ENCODE data around the gene CYSLTR2. TPM values are rescaled to one million over a fixed set of nuclear protein-coding genes. Genes with fewer than 3 reads are reported as not detected.

The CYSLTR2 gene
- total and polyA plus RNA-seq, 10 donors, result 0.61 to 8.3 (median 5.3) TPM

DNA sequence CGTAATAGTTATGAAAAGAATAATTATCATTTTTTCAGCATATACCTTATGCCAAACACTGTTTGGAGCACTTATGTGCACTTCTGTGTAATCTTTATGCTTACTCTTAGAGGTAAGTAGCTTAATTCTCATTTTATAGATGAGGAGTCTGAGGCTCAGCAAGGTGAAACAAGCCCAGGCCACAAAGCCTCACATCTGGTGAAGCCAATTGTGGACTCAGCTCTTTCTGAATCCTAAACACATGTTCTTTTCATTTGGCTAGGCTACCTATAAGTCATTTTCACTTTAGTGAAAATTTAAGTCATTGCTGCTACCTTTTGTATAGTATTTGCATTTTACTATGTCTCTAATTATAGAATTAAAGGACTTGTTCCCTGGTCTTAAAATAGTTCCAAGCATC lies 84.0 kb downstream of the CYSLTR2 start:
- no peak for DNase-seq
- 82 to 100% (median 93%) methylated on average over 1 of the region's 1 CpG for WGBS, 5 donors
- no peaks in the 10 kb centered on the region for H3K36me3 ChIP-seq
- no peaks in the 10 kb centered on the region for H3K9me3 ChIP-seq
- peaks cover 0 to 17% (median 4%) of the 10 kb centered on the region in 6 donors for H3K4me1 ChIP-seq
- no peak for TF ChIP-seq POLR2A (IDR thresholded peaks at IDR 0.05)
- TF ChIP-seq POLR2AphosphoS5 (IDR thresholded peaks at IDR 0.05), result no peak
- intact Hi-C loops (cut with DNase I; ENCODE audit: low total_unique reads), result loop anchor here (10.0 kb wide), 1 partner anchor 143 kb away; no protein-coding TSS in a partner anchor
- peak overlapping the region in 1 of 8 donors; percentile 24 for H3K27ac ChIP-seq
- no peaks in the 10 kb centered on the region for H3K27me3 ChIP-seq (replicated peaks in 1 of 7)
- H3K4me3 ChIP-seq, result no peak overlapping the region

DNA sequence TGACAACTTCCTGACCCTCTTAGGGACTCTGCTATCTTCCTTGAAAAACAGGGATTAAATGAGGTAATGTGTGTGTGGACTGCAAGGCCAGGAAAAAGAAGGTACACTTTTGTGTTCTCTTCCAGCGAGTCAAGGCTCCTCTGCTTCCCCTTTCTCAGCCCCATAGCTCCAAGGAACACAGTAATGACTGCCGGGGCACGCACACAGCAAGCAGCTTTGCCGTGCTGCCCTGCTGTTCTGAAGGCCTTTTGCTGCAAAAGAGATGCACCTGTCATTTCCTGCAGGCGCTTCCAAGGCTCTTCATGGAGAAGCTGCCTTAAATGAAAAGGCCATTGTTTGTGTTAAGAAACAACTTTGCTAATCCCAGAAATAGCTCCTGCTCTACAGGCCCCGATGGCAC lies 84.6 kb downstream of the CYSLTR2 start:
- TF ChIP-seq POLR2A (IDR thresholded peaks at IDR 0.05) (no peak), POLR2AphosphoS5 (IDR thresholded peaks at IDR 0.05) (no peak)
- TF ChIP-seq, protein P1, sequence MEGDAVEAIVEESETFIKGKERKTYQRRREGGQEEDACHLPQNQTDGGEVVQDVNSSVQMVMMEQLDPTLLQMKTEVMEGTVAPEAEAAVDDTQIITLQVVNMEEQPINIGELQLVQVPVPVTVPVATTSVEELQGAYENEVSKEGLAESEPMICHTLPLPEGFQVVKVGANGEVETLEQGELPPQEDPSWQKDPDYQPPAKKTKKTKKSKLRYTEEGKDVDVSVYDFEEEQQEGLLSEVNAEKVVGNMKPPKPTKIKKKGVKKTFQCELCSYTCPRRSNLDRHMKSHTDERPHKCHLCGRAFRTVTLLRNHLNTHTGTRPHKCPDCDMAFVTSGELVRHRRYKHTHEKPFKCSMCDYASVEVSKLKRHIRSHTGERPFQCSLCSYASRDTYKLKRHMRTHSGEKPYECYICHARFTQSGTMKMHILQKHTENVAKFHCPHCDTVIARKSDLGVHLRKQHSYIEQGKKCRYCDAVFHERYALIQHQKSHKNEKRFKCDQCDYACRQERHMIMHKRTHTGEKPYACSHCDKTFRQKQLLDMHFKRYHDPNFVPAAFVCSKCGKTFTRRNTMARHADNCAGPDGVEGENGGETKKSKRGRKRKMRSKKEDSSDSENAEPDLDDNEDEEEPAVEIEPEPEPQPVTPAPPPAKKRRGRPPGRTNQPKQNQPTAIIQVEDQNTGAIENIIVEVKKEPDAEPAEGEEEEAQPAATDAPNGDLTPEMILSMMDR (IDR thresholded peaks at IDR 0.05 in 8 of 11, conservative IDR thresholded peaks at IDR 0.05 in 3 of 11), result no peak
- no peaks in the 10 kb centered on the region for H3K9me3 ChIP-seq
- intact Hi-C loops (cut with DNase I; ENCODE audit: low total_unique reads), result loop anchor here (10.0 kb wide), 1 partner anchor 144 kb away; no protein-coding TSS in a partner anchor
- peak overlapping the region in 5 of 8 donors; percentile 20 to 52 (median 24) for H3K27ac ChIP-seq
- peaks cover 0 to 17% (median 4%) of the 10 kb centered on the region in 6 donors for H3K4me1 ChIP-seq
- DNase-seq, result no peak
- H3K4me3 ChIP-seq, result no peak overlapping the region
- no peaks in the 10 kb centered on the region for H3K36me3 ChIP-seq
- 27 to 48% (median 37%) methylated on average over 6 of the region's 6 CpGs for WGBS, 5 donors
- no peaks in the 10 kb centered on the region for H3K27me3 ChIP-seq (replicated peaks in 1 of 7)

GRCh38 chr13:48739386-48739964 lies 85.7 kb downstream of the CYSLTR2 start:
- 53 to 64% (median 58%) methylated on average over 9 of the region's 9 CpGs for WGBS, 5 donors
- intact Hi-C loops (cut with DNase I; ENCODE audit: low total_unique reads), result loop anchor here (10.0 kb wide), 1 partner anchor 145 kb away; no protein-coding TSS in a partner anchor
- H3K36me3 ChIP-seq, result no peaks in the 10 kb centered on the region
- H3K27me3 ChIP-seq (replicated peaks in 1 of 7), result no peaks in the 10 kb centered on the region
- DNase-seq, result no peak
- H3K4me1 ChIP-seq, result peaks cover 0 to 17% (median 4%) of the 10 kb centered on the region in 6 donors
- no peak overlapping the region for H3K4me3 ChIP-seq
- TF ChIP-seq POLR2A (IDR thresholded peaks at IDR 0.05) (no peak), POLR2AphosphoS5 (IDR thresholded peaks at IDR 0.05) (peak in 1 of 3 donors; percentile 8)
- H3K27ac ChIP-seq, result peak overlapping the region in 4 of 8 donors; percentile 22 to 52 (median 40)
- H3K9me3 ChIP-seq, result no peaks in the 10 kb centered on the region

DNA sequence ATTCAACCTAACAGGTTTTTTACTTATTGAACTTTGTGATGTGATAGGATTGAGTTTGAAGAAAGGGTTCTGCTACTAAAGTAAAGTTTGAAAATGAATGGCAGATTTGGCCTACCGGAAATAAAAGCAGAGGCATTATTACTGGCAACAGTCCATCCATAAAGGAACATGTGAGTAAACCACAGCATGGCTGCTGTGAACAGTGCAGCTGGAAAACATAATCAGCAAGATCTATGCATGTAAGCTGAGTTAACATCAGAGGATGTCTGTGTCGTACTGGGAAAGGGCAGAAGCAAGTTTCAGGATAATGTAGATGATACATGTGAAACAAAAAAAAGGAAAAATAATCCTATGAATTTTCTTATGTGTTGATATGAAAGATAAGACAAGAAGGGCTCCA lies 87.6 kb downstream of the CYSLTR2 start:
- Histone ChIP-seq H3K4me3 (no peak overlapping the region), H3K27me3 (replicated peaks in 1 of 7) (no peaks in the 10 kb centered on the region), H3K36me3 (no peaks in the 10 kb centered on the region), H3K27ac (no peak overlapping the region), H3K9me3 (no peaks in the 10 kb centered on the region), H3K4me1 (peaks cover 0 to 17% (median 4%) of the 10 kb centered on the region in 6 donors)
- no peak for DNase-seq
- intact Hi-C loops (cut with DNase I; ENCODE audit: low total_unique reads), result no loop called here
- TF ChIP-seq POLR2AphosphoS5 (IDR thresholded peaks at IDR 0.05) (no peak), POLR2A (IDR thresholded peaks at IDR 0.05) (no peak)
- TF ChIP-seq, protein P1 (IDR thresholded peaks at IDR 0.05 in 8 of 11, conservative IDR thresholded peaks at IDR 0.05 in 3 of 11), result no peak
- 40 to 48% (median 43%) methylated on average over 2 of the region's 2 CpGs for WGBS, 5 donors

- no peaks in the 10 kb centered on the region for H3K36me3 ChIP-seq
- DNase-seq, result no peak
- H3K4me3 ChIP-seq, result no peak overlapping the region
- WGBS, 5 donors, result 0 to 89% (median 40%) methylated on average over 1 of the region's 1 CpG
- no peaks in the 10 kb centered on the region for H3K9me3 ChIP-seq
- H3K4me1 ChIP-seq, result peaks cover 0 to 25% (median 11%) of the 10 kb centered on the region in 6 donors
- TF ChIP-seq, protein P1 (IDR thresholded peaks at IDR 0.05 in 8 of 11, conservative IDR thresholded peaks at IDR 0.05 in 3 of 11), result no peak
- TF ChIP-seq POLR2A (IDR thresholded peaks at IDR 0.05) (no peak), POLR2AphosphoS5 (IDR thresholded peaks at IDR 0.05) (no peak)
- H3K27me3 ChIP-seq (replicated peaks in 1 of 7), result no peaks in the 10 kb centered on the region
- H3K27ac ChIP-seq, result no peak overlapping the region
- intact Hi-C loops (cut with DNase I; ENCODE audit: low total_unique reads), result no loop called here
Observed at GRCh38 chr13:48746821-48747220, 93.1 kb downstream of the CYSLTR2 start.
